ENCODE measurements around the gene PLCB3.

Gene PLCB3

GRCh38 chr11:64290352-64291261 is 39.3 kb downstream of the PLCB3 start:
- DNase-seq: no peak

- no peak for DNase-seq
Measured at GRCh38 chr11:64291262-64291751, 40.0 kb downstream of the PLCB3 start, which contains the start of gene KCNK4. Gene KCNK4 (plus strand): TSS chr11:64291302. CDS start chr11:64293019, 1,717 bp downstream.

- DNase-seq: no peak
Measured at GRCh38 chr11:64291752-64292459, 40.6 kb downstream of the PLCB3 start.

- no peak for DNase-seq
Measured at GRCh38 chr11:64292460-64293254, 41.3 kb downstream of the PLCB3 start.

GRCh38 chr11:64294774-64295173 is 43.4 kb downstream of the PLCB3 start:
- DNase-seq: no peak

- no peak for DNase-seq
Measured at GRCh38 chr11:64295760-64296159, 44.4 kb downstream of the PLCB3 start.

DNA sequence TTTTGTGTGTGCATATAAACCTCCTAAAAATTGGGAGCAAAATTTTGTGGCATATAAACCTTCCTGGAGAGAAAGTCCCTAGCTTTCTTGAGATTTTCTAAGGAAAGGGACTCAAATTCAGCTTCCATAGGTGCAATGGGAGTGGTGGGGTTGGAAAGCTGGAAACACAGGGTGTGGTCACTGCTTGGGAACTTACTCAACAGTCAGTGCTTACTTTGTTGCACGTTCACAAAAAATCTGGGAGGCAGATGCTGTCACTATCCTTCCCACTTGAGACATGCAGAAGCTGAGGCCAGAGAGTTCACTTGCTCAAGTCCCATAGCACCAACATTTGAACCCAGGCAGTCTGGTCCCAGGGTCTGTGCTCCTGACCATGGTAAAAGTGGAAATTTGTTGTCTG is 44.9 kb downstream of the PLCB3 start:
- no peak for DNase-seq

DNA sequence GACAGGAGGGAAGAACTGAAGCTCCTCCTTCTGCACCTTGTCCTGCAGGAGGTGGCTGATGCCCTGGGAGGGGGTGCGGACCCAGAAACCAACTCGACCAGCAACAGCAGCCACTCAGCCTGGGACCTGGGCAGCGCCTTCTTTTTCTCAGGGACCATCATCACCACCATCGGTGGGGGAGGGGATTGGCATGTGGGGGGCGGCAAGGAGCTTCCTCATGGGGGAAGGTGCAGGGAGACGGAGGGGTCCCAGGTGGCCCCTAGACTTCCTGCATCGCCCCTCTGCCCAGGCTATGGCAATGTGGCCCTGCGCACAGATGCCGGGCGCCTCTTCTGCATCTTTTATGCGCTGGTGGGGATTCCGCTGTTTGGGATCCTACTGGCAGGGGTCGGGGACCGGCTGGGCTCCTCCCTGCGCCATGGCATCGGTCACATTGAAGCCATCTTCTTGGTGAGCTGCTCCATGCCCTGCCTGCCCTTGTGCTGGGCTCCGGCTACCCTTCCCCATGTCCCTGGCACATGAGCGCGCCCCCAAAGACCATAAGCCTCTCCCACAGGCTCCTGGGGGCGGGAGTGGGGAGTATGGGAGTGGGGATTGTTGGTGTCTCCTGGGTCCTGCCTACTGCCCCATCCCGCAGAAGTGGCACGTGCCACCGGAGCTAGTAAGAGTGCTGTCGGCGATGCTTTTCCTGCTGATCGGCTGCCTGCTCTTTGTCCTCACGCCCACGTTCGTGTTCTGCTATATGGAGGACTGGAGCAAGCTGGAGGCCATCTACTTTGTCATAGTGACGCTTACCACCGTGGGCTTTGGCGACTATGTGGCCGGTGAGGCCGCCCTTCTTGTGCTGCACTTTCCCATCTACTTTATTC is 45.7 kb downstream of the PLCB3 start:
- DNase-seq: no peak

DNA sequence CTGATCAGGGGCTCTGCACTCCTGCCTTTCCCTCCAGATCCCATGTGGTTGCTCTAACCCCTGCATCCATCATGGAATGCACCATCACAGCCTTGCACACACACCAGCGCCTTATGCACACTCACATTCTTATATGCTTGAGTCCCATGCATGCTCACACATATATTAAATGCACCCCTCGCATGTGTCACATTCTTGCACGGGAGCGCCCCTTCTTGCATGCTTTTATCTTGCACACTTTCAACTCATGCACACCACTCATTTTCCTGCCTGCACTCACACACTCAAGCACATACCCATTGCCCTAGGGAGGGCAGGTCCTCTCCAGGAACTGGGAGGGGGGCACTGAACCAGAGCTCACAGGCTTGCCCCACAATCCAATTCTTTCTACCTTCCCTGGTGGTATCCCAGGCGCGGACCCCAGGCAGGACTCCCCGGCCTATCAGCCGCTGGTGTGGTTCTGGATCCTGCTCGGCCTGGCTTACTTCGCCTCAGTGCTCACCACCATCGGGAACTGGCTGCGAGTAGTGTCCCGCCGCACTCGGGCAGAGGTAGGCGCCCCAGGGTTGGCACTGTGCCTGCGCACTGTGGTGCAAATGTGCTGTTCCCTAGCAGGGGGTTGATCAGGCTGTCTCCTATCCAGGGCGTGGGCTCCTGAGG is 46.5 kb downstream of the PLCB3 start:
- DNase-seq: no peak

DNA sequence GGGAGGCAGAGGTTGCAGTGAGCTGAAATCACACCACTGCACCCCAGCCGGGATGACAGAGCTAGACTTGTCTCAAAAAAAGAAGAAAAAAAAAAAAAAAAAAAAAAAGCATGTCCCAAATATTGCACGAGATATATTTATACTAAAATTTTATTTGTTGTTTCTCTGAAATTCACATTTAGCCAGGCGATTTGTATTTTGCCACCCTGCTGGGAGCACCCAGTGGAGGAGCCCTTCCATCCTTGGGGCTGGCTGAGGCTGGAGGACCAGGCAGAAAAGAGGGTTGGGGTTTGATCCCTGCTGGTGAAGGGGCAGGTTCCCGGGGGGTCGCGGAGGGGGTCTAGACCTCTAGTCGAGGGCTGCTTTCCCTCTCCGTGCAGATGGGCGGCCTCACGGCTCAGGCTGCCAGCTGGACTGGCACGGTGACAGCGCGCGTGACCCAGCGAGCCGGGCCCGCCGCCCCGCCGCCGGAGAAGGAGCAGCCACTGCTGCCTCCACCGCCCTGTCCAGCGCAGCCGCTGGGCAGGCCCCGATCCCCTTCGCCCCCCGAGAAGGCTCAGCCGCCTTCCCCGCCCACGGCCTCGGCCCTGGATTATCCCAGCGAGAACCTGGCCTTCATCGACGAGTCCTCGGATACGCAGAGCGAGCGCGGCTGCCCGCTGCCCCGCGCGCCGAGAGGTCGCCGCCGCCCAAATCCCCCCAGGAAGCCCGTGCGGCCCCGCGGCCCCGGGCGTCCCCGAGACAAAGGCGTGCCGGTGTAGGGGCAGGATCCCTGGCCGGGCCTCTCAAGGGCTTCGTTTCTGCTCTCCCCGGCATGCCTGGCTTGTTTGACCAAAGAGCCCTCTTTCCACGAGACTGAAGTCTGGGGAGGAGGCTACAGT is 47.9 kb downstream of the PLCB3 start:
- DNase-seq: no peak

GRCh38 chr11:64299847-64300648 is 48.7 kb downstream of the PLCB3 start, which contains the start of gene CATSPERZ:
Gene CATSPERZ (plus strand): TSS chr11:64300358. CDS start chr11:64300411, 53 bp downstream.
- DNase-seq: no peak

DNA sequence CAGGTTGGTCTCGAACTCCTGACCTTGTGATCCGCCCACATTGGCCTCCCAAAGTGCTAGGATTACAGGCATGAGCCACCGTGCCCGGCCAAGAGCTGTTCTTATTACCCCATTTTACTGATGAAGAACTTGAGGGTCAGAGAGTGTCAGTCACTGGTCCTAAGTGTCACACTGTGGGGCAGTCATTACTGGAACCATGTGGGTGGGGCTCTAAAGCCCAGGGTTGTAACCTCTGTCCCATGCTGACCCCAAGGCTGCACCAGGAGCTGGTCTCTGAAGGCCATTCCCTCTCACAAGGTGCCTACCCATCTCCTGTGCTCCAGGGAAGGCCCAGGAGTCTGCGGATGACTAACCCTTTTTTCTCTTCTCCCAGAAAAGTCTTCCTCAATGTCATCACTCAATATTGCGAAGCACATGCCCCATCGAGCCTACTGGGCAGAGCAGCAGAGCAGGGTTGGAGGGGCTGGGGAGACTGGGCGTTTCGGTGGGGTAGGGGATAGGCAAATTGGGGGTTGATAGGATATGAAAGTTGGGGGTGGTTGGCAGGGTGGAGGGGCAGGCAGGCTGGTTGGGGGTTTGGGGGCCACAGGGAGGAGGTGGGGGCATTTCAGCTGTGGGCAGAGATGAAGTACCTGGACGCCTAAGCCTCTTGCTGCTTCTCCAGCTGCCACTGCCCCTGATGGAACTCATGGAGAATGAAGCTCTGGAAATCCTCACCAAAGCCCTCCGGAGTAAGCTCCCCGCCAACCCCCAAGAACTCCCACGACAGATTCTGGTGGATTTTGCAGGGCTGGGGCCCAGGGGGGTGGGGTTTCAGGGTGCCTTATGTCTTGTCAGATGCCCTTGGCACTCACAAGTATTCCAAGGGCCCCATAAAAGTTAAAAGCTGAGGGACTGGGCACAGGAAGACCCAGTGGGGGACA is 52.0 kb downstream of the PLCB3 start:
- DNase-seq: no peak

DNA sequence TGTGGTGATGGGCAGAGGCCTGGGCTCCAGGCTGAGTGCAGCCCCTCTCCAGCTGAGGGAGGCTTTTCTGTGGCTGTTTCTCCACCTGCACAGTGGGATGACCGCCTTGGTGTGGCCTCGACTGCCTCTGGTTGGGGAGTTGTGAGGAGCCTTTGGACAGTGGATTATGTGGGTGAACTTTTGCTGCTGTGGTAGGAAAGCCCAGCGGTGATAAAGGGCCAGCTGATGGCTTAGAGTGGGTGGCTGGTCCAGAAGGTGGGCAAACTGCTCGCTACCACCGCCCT is 52.6 kb downstream of the PLCB3 start:
- DNase-seq: no peak

DNA sequence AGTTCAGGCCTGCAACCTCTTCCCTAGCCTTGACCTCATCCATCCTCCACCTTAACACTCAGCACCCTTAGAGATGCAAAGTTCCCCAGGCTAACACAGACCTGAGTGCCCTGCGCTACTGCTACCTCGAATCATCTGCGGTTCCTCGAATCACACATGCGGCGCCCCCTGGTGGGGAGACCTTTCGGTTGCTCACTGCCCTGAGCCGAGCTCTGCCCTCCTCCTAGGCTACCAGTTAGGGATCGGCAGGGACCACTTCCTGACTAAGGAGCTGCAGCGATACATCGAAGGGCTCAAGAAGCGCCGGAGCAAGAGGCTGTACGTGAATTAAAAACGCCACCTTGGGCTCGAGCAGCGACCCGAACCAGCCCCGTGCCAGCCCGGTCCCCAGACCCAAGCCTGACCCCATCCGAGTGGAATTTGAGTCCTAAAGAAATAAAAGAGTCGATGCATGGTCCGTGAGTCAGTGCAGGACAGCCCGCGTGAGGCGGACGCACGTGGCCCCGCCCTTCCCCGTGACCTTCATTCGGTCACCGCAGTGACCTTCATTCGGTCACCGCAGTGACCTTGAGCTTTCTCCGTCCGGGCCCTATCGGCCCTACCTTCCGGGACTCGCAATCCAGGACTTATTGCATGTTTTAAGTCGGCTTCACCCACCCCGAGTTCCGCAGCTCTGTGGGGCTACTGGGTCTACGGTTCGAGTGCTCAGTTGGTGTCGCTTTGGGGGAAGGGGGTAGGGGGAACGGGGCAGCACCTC is 53.2 kb downstream of the PLCB3 start:
- peak; percentile 99 for DNase-seq

DNA sequence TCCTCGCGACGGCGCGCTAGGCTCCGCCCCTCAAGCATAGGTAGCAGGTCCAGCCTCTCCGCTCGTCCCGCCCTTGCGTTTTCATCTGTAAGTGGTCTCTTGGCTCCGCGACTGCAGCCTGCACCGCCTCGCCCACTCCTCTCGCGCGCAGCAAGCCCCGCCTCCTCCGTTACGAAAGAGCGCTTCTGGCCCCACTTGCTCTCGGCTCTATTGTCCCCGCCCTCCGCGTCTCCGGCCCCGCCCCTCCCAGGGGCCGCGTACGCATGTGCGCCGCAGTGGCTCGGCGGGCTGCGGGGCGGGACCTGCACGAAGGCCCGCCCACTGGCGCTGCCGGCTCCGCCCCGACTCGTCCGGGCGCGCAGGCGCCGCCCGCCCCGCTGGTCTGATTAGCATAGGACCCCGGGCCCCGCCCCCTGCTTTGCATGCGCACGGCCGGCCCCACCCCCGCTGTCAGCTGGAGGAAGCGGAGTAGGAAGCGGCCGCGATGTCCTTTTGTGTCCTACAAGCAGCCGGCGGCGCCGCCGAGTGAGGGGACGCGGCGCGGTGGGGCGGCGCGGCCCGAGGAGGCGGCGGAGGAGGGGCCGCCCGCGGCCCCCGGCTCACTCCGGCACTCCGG is 53.9 kb downstream of the PLCB3 start, which contains the start of gene ESRRA:
ESRRA (plus strand) TSS at position 450 of the 616 bp plus-strand sequence. CDS start 1,656 bp downstream, outside the sequence.
- peak; percentile 100 for DNase-seq

DNA sequence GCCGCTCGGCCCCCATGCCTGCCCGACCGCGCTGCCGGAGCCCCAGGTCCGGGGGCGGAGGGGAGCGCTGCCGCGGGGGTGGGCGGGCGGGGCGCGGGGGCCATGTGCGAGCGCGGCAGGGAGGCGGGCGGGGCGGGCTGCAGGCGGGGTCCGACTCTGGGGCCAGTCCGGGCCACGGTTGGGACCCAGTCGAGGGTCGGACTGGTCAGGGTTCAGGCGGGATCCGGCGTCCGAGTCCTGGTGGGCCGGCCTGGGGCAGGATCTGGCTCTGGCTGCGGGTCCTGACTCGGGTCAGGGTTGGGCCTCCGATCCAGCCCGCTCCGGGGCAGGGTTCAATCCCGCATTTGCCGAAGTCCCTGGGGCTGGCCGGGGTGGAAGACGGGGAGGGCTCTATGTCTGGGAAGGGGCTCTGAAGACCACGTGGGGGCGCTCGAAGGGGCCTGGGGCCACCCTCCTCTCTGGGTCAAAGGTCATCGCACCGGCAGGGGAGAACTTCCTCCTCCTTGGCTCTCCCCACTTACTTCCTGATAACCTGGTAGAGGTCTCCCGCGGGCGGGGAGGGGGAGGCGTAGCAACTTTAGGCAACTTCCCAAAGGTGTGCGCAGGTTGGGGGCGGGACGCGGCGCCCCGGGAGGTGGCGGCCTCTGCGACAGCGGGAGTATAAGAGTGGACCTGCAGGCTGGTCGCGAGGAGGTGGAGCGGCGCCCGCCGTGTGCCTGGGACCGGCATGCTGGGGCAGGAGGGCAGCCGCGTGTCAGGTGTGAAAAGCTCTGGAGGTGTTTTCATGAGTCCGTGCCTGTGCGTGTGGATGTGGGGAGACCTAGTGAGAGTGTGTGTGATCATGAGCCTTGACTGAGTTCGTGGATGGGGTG is 54.6 kb downstream of the PLCB3 start:
- peak; percentile 79 for DNase-seq

Data from activated CD4-positive, alpha-beta T cell treated with anti-CD3 and anti-CD28 coated beads for 48 hours (primary cell).